Renal cortex interstitium (tissue), 11 donors: ENCODE measurements around the gene HSPBP1. TPM values are rescaled to one million over a fixed set of nuclear protein-coding genes. Genes with fewer than 3 reads are reported as not detected.
A peak's percentile ranks its signal among the peaks of the same experiment; 100 is the strongest.

Experiments
- DNase-seq, 11 donors: peaks; one replicate each; pipeline ENCODE4 v3.0.0-alpha.2; 2013; ENCODE audit warnings: low read depth in 9 of 11, low spot score in 4 of 11; ENCODE audit errors: extremely low read depth in 1 of 11
- polyA plus RNA-seq, 3 donors: library from polyadenylated mRNA; unstranded; fragments of 120-200 nt; gene quantifications; one replicate each; pipeline ENCODE4 v1.2.1, GENCODE V29; 2013; ENCODE audit not compliant: insufficient read length in 3 of 3

HSPBP1 gene
- polyA plus RNA-seq, 3 donors, result 23.2 to 41.2 (median 39.2) TPM

DNA sequence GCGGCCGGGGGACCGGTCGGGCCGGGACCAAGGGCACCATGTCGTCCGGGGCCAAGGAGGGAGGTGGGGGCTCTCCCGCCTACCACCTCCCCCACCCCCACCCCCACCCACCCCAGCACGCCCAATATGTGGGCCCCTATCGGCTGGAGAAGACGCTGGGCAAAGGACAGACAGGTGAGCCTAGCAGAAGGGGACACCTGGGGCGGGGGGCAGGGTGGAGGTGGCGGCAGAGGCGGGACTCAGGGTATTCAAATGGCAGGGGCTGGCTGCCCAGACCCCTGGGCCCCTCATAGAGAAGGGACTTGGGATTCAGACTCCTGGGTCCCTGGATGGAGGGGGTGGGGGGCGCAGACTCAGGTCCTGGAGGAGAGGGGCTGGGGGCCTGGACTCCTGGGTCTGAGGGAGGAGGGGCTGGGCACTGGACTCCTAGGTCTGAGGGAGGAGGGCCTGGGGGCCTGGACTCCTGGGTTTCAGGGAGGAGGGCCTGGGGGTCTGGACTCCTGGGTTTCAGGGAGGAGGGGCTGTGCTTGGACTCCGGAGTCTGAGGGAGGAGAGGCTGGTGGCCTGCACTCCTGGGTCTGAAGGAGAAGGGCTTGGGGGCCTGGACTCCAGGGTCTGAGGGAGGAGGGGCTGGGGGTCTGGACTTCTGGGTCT lies 4.6 kb upstream of the HSPBP1 start:
- no peak for DNase-seq

DNA sequence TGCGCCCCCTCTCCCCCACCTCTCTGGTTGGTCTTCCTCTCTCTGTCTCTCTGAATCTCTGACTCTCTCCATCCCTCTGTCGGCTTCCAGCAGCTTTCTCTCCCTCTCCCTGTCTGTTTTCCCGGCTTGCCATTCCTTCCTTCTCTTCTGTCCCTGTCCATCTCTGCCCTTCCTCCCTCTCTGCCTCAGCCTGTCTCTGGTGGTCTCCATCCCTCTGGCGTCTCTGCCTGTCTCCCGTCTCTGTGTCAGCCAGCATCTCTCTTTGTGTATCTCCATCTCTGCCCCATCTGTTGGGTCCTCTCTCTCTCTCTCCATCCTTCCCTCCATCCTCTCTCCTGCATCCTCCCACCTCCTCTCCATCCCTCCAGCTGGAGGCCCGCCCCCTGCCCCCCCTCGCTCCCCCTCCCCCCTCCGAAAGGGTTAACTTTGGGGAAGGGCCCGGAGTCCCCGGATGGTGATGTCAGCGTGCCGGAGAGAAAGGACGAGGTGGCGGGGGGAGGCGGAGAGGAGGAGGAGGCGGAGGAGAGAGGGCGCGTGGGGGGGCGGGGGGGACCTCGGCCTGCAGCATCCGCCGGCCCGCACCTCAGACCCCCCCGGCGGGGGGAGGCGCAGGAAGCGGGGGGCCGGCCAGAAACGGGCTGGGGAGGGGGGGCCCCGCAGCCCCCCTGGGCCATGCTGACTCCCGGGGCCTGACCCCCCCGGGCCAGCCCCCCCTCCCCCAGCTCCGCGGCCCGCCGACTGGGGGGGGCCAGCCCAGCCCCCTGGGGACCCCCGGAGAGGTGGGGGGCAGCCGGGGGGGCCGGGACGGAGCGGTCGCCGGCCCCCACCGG lies 3.9 kb upstream of the HSPBP1 start, which contains the start of gene BRSK1:
BRSK1 (plus strand) TSS at position 450 of the 830 bp plus-strand sequence. CDS start 446 bp downstream, outside the sequence.
- DNase-seq, result peak in 6 of 11 donors; percentile 53 to 73 (median 68)

DNA sequence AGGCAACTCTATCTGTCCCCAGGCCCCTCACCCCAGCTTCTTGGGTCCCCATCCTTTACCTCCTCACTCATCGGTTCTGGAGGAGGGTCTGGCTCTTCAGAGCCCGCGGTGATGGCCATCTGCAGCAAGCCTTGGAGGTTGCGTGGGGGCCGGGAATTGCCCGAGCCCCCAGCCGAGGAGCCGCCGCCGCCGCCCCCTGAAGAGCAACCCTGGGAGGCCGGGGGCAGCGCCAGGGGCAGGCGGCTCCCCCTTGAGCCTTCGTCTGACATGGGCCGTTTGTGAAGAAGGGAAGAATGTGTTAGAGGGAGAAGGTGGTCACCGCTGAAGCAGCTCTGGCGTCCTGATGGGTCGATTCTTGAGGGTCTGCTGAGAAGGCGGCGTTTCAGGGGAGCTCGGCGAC lies 570 bp downstream of the HSPBP1 start:
- no peak for DNase-seq

DNA sequence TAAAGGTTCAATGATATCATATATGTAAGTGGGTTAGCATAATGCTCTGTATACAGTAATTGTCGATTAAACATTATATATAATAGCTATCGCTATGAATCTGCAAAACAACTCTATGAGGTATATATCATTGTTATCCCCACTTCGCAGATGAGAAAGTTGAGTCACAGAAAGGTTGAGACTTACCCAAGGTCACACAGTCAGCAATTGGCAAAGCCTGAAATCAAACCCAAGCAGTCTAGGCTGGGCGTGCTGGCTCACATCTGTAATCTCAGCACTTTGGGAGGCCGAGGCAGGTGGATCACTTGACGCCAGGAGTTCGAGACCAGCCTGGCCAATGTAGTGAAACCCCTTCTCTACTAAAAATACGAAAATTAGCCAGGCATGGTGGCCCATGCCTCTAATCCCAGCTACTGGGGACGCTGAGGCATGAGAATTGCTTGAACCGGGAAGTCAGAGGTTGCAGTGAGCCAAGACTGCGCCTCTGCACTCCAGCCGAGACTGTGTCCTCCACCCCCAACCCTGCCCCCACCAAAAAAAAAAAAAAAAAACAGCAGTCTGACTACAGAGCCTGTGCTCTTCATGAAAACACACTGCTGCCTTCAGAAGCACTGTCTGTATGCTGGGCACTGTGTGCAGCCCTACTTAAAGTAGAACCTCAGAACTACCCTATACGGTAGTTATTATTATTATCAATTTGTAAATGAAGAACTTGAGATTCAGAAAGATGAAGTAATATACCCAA lies 1.3 kb downstream of the HSPBP1 start:
- DNase-seq, result no peak

DNA sequence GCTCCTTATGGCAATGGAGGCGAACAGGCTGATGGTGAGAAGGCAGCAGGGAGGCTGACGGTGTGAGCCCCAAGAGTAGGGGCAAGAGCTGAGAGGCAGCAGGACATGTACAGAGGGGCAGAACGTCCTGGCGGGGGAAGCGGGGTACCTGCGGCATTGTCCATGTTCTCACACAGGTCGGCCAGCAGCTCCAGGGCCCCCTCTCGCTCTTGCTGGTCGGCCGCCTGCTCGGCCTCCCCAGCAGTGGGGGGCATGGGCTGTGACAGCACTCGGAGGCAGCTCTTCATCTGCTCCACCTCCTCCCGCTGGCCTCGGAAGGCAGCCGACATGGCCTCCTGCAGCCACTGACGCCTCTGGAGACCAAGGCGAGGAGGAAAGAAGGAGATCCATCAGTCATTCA lies 2.4 kb downstream of the HSPBP1 start:
- DNase-seq, result no peak

DNA sequence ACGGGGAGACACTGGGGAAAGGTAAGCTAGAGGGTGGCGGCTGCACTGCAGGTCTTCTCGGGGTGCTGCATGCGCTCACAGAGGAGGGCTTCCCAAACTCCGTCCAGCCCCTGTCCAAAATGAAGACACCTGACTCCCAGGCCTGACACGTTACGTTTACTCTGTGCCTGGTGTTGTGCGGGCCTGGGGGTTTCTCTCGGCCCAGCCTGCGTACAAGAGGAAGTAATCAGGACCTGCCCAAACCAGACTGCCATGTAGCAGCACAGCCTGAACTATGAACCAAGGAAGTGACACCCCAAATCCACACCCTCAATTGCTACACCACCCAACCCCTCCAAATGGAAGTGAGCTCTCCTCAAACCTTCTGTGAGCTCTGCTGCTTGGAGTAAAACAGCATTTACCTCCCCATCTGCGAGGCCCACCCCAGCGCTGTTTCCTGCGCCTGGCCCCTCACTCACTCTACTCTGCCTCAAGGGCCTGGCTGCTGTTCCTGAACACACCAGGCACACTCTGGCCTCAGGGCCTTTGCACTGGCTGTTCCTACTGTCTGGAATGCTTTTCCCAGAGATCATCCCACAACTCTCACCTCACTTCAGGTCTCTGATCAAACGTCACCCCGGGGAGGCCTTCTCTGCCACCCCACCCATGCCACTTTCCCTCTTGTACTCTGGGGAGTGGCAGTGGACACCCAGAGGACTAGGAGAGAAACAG lies 3.0 kb downstream of the HSPBP1 start:
- no peak for DNase-seq

DNA sequence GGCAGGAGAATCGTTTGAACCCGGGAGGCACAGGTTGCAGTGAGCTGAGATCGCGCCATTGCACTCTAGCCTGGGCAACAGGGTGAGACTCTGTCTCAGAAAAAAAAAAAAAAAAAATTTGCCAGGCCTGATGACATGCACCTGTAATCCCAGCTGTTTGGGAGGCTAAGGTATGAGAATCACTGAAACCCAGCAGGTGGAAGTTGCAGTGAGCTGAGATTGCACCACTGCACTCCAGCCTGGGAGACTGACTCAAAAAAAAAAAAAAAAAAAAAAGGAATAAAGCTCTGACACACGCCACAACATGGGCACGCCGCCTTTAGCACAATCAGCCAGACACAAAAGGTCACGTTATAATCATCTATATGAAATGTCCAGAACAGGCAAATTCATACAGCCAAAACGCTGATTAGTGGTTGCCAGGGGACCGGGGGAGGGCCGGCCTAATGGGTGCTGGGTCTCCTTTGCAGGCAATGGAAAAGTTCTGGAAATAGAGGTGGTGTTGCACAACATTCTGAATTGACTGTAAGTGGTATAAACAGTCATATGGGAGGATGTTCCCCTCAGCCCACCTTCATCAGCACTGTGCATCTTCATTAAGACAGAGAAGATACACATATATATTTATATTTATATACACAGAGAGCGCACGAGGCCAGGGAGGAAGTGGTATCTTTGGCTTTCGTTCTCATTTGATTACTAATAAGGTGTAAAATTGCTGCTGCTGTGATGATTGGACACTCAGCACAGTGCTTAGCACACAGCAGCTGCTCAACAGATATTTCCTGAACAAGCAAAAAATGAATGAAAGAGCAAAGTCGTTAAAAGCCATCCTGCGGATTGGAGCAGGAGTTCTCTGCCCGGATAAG lies 3.8 kb downstream of the HSPBP1 start:
- DNase-seq, result no peak

DNA sequence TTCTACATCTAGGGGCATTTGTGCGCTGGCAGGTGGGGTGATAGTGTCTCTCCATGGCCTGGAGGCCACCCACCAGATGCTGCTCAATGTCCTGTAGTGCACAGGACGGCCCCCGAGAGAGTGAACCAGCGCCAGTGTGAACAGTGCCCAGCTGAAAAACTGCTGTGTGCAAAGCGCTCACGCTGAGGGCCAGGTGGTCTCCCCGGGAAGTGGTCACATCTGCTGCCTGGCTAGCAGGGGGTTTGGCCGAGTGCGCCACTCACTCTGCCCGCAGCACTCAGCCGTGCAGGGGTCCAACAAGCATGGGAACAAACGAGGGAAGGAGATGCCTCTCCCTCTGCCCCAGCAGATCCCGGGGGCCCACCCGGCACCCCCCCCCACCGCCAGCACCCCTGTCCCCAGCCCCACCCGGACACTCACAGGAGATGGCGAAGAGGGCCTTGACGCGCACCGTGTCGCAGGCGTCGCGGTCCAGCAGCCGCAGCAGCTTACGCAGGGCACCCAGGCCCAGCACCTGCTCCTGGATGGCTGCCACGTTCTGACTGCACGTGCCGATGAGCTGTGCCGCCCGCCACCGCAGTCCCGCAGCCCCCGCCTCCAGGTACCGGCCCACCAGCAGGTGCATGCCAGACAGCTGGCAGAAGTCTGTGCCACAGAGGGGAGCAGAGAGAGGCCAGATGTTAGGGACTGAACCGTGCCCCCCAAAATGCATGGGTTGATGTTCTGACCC lies 5.8 kb downstream of the HSPBP1 start:
- no peak for DNase-seq

DNA sequence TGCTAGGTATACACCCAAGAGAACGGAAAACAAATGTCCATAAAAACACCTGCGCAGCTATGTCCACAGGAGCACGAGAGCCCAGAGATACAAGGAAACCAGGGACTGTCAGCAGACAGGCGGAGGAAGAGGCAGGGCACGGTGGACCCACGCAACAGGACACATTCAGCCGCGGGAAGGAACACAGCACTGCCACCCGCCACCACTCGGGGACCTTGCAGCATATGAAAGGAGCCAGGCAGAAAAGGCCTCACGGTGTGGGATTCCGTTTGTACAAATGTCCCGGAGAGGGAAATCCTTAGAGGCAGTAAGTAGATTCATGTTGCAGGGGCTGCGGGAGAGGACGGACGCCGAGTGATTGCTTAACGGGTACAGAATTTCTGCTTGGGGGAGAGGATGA lies 7.8 kb downstream of the HSPBP1 start:
- DNase-seq, result no peak

DNA sequence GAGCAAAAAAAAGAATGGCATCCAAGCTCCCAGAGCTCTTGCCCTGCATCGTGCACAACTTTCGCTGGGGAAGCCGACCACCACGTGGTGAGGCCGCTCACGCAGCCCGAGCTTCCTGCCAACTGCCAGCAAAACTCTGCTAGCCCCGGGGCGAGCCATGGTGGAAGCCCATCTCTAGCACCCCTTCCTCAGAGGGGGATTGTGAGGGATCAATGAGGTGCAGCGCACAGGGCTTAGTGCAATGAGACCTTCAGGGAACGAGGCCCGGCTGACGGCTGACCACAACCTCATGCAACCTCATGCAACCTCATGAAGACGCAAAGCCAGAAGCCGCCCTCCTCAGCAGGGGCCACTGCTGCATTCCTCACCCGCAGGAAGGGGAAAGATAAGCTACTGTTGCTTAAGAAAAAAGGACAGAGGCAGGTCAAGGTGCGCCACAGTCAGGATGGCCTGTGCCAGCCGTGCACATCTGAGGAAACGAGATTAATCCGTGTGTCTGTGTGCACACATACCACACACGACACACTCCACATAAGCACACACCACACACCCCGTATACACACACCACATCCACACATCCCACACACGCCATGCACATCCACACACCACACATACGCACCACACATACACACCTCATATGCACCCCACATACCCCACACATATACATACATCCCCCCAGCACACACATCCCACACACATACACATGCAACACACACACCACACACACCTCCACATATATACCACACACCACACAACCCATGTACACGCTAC lies 9.6 kb downstream of the HSPBP1 start:
- no peak for DNase-seq

DNA sequence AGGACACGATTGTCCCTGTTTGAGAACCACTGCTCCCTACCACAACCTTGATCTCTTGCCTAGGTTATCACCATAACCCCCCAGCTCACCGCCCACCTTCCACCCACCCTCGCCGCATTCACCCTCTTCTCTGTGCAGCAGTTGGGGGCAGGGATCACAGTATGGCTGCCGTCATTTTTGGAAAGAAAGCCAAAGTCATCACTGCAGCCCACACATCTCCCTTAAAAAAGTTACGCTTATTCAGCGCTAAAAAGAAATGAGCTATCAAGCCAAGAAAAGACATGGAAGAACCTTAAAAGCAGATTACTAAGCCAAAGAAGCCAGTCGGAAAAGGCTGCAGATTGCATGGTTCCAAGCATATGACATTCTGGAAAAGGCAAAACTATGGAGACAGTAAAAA lies 10.6 kb downstream of the HSPBP1 start:
- DNase-seq, result no peak

DNA sequence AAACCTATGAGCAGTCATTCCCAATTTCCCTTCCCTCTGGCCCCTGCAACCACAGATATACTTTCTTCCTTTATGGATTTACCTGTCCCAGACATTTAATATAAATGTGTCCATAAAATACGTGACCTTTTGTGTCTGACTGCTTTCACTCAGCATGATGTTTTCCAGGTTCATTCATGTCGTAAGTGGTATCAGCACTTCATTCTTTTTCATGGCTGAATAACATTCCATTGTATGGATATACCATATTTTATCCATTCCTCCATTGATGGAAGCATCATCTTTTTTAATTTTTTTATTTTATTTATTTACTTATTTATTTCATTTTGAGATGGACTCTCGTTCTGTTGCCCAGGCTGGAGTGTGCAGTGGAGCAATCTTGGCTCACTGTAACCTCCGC lies 13.1 kb downstream of the HSPBP1 start:
- DNase-seq, result no peak

DNA sequence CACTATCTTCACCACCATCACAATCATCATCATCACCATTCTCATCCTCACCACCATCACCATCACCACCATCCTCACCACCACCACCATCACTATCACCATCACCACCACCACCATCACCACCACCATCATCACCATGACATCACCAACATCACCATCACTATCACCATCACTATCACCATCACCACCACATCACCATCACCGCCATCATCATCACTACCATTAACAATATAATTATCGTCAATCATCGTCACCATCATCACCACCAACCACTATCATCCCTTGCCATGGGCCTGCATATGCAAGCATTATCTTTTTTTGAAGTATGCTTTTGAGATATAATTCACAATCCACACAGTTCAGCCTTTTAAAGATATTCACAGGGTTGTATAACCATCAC lies 13.5 kb downstream of the HSPBP1 start:
- no peak for DNase-seq

DNA sequence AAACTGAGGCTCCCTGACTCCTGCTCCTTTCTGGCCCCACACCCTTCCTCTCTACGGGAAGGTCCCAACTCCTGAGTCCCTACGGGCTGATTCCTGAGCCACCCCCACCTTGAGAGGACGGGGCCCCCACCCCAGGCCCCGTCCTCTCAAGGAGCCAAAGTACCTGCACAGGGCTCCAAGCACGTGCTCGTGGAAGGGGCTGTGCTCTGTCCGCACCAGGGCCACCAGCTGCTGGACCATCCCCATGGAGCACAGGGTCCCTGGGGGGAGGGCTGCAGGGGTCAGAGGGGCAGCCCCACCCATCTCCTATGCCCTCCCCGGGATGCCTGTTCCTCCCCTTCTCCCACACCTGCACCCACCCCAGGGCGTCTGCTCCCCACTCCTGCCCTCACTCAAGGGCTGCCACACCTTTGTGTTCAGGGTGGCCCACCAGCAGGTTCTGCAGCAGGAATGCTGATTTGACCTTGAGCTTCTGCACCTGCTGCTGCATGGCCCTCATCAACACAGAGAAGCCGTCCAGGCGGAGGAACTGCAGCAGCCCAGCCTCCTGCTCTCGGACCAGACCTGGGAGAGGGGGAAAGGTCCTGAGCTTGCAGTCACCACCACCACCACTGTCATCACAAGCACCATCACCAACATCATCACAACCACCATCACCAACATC lies 14.1 kb downstream of the HSPBP1 start:
- no peak for DNase-seq

DNA sequence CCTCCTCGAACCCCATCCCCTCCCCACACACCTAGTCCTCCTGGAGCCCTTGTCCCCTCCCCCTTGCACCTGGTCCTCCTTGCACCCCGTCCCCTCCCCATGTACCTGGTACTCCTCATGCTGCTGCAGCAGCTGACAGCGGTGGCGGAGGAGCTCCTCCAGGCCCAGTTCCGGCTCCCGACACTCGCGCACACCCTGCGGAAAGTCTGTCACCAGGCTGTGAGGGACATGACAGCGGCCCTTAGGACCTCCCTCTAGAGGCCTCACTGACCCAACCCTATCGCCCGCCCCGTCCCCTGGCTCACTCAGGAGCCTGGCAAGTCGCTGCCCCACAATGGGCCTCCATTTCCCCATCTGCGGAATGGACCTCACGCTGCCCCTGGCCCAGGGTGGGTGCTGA lies 14.7 kb downstream of the HSPBP1 start:
- DNase-seq, result no peak

DNA sequence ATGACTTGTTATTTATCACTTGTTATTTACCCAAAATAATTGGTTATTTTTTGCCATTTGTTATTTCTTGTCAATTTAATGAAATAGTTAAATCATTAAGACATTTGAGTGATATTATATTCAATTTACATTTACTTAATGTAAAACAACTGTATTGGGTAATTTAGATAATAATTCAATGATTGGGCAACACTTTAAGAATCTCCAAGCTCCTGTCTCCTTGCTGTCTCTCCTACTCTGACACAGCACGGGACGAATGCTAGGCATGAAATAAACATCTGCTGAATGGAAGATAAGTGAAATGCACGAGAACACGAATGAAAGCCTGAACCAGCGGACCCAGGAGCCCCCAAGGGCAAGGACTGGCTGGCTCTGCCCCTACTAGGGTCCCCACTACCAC lies 15.4 kb downstream of the HSPBP1 start:
- DNase-seq, result no peak

DNA sequence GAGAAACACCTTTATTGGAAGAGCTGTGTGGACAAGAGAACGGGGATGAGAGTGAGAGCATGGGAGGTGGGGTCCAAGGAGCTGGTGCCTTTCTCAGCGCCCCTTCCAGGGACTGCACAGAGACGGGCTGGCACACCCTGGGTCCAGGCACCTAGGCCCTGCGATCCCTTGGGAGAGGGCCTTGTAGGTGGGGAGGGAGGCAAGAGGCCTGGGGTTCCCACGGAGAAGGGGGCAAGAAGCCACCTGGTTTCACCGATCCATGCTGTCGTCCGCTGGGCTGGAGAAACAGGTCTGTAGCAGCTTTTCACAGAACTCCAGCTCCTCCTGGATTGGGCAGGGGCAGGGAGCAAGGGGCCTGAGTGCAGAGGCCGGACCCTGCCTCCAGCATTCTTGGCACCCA lies 17.6 kb downstream of the HSPBP1 start:
- DNase-seq, result no peak
